Stimulated activated naive CD4-positive, alpha-beta T cell (primary cell): ENCODE data around the gene SORBS1.
A peak's percentile ranks its signal among the peaks of the same experiment; 100 is the strongest.

Experiments used
- DNase-seq, 6 experiments: peaks; one replicate each; lab custom pipeline; 2025; lab: John Stamatoyannopoulos, UW

The SORBS1 gene

GRCh38 chr10:95314192-95314918, 246.8 kb downstream of the SORBS1 start:
- no peak for DNase-seq

- no peak for DNase-seq
These were observed 248.1 kb downstream of the SORBS1 start for GRCh38 chr10:95312986-95313495.

- DNase-seq = no peak
These were observed 248.9 kb downstream of the SORBS1 start for GRCh38 chr10:95312257-95312656.

- no peak for DNase-seq
These were observed 251.2 kb downstream of the SORBS1 start for GRCh38 chr10:95309958-95310357.

GRCh38 chr10:95308389-95309302, 252.5 kb downstream of the SORBS1 start:
- DNase-seq = no peak

- no peak for DNase-seq
These were observed 254.3 kb downstream of the SORBS1 start for GRCh38 chr10:95306851-95307250.

GRCh38 chr10:95306318-95306650, 254.9 kb downstream of the SORBS1 start:
- DNase-seq = no peak

DNA sequence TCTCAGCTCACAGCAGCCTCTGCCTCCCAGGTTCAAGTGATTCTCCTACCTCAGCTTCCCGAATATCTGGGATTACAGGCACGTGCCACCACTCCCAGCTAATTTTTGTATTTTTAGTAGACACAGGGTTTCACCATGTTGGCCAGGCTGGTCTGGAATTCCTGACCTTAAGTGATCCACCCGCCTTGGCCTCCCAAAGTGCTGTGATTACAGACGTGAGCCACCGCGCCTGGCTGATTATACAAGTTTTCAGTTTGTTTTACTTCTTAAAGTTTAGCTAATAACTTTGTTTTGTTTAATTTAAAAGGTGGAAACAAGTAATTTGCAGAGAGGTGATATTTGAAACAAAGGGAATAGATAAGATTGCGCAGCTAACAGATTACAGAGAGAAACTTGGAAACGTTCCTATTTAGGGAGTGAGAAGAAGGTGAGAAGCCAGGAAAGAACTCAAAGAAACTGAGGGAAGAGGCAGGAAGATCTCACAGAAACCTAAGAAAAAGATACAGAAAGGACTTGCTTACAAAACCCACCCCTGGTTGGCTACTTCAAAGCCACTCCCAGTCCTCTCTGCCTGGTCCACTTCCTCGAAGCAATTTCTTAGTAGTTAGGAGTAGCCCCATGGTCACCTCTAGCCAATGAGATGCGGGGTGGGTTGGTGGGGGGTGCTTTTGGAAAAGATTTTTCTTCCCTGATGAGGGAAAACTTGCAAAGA, 255.4 kb downstream of the SORBS1 start:
- no peak for DNase-seq

GRCh38 chr10:95304976-95305375, 256.2 kb downstream of the SORBS1 start:
- DNase-seq = no peak

- no peak for DNase-seq
These were observed 256.7 kb downstream of the SORBS1 start for GRCh38 chr10:95304463-95304862.

GRCh38 chr10:95303950-95304349, 257.2 kb downstream of the SORBS1 start:
- no peak for DNase-seq

GRCh38 chr10:95303535-95303934, 257.6 kb downstream of the SORBS1 start:
- no peak for DNase-seq

DNA sequence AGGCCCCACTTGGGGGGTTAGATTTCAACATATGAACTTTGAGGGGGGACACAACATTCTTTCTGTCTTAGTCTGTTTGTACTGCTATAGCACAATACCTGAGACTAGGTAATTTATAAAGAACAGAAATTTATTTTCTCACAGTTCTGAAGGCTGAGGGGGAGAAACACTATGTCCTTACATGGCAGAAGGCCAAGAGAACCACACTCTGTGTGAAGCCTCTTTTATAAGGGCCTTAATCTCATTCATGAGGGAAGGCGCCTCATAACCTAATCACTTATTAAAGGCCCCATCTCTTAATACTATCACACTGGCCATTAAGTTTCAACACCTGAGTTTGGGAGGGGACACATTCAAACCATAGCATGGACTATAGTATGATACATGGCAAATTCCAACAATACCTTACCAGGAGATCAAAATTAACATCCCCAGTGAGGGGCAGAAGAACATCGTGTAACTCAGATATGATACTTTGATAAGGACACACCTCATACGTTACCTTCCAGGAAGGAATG, 261.1 kb downstream of the SORBS1 start:
- DNase-seq = no peak

DNA sequence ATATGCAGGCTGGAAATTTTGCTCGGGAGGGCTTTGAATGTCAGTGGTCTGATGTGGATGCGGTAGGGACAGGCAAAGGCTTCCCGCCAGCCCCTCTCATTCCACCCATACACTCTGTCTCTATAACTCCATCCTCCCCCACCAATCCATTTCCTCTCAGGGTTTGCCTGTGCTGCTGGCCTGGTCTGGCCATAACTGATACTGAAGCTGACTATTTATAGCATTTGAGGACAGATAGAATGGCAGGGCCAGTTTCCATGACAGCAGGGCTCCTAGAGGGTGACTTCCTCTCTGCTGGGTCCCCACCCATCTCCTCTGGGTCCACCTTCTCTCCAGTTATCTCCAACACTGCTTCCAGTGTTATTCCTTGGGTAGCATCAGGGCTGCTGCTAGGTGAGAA, 263.8 kb downstream of the SORBS1 start:
- DNase-seq = no peak

DNA sequence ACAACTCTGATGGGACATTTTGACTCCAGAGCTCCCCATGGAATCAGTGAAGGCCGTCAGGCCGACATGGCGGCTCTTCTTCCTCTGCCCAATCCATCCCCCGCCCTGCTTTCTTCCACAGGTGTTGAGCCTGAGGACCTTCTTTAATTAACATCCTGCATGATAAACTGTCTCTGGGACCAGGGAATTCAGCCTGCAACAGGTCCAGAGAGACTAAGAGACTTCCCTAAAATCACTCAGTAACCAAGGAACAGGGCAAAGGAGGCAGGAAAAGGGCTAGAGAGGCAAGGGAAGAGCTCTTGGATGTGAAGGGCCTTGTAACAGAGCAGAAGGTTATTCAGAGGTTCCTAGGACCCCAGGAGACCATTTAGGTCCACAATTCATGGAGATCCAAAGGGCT, 264.4 kb downstream of the SORBS1 start:
- no peak for DNase-seq

GRCh38 chr10:95295031-95295755, 266.0 kb downstream of the SORBS1 start:
- peak in 2 of 6 experiments; percentile 1 to 54 for DNase-seq

- no peak for DNase-seq
These were observed 267.5 kb downstream of the SORBS1 start for GRCh38 chr10:95293631-95294030.

- DNase-seq = no peak
These were observed 269.7 kb downstream of the SORBS1 start for GRCh38 chr10:95291365-95292039.

DNA sequence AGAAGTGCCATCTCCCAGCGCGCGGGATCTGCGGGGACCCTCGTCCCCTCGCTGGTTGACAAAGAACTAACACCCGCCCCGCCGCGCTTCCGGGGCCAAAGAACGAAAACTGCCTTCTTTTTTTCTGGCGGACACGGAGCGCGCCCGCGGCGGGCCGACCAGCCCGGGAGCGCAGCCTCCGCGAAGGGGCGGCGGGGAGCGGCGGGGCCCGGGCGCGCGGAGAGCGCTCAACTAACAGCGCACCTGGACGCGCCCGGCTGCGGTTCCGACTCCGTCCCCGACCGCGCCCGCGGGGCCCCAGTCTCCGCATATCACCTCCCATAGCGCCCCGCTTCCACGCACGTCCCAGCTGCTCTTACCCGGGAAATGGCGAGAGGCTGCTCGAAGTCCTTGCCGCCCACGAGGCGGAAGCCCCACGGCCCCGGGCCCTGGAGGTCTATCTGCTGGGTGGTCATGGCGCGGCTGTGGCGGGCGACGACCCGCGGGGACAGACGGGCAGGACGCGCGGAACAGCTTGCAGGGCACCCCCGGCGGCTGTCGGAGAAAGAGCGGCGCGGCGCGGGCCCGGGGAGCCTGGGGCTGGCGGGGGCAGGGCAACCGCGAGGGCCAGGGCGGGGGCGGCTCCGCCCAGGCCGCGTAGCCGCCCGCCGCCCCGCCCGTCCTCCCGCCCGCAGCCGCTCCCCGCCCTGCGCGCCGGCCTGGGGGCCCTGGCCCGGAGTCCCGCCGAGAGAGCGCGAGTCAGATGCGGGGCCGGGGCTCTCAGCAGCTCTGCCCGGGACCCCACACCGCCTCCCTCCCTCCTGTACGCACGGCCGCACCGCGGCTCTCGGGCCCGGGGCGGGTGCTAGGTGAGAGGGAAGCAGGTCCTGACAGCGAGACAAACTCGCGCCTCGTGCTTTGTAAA, 270.5 kb downstream of the SORBS1 start, which contains the start of gene PDLIM1:
PDLIM1 (minus strand) TSS at position 543 of the 904 bp plus-strand sequence; CDS start at position 455, 88 bp downstream.
- DNase-seq = peak in 1 of 6 experiments; percentile 14
